ENCODE measurements around the gene ZNF462. TPM values are rescaled to one million over a fixed set of nuclear protein-coding genes. Genes with fewer than 3 reads are reported as not detected.

The ZNF462 gene
- total and polyA plus RNA-seq, 2 of the 13 experiments (the other 11 are each of a cell fraction or from before 2014, with no cell fraction given) = not detected

DNA sequence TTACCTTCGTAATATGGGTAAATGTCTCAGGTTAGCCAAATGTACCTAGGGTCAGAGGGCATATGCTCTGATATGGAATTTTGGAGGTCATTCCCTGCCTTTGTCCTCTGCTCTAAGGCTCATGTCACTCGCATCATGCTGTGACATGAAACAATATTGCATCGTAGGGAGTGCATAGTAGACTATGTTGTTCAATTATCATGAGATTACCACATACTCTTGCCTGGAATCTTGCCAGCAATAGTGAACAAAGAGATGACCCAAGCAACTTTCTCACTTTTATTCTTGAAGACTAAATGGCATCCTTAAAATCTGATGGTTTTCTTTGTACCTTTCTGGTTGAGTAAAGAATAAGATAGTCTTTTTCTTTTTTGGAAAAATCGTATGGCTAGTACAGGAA lies 27.6 kb downstream of the ZNF462 start:
- no TSS peak for BruUV-seq (replicated peaks)
- TF ChIP-seq PHB2 (IDR thresholded peaks at IDR 0.05; ENCODE audit: partially characterized antibody) = no peak
- no peak for TF ChIP-seq FOXP1 (IDR thresholded peaks at IDR 0.05)
- no peak for TF ChIP-seq FOXP1 (CRISPR knock-in tag; IDR thresholded peaks at IDR 0.05)
- TF ChIP-seq TCF7L2 (IDR thresholded peaks at IDR 0.05; ENCODE audit: low read depth, low read length) = no peak
- no peak for TF ChIP-seq ZNF546 (CRISPR knock-in tag; conservative IDR thresholded peaks at IDR 0.05)
- TF ChIP-seq ZNF782 (CRISPR knock-in tag; IDR thresholded peaks at IDR 0.05; ENCODE audit: borderline replicate concordance) = no peak
- no peak for TF ChIP-seq TBL1XR1 (IDR thresholded peaks at IDR 0.05; ENCODE audit: borderline replicate concordance, low read length, partially characterized antibody)
- TF ChIP-seq PBX3 (CRISPR knock-in tag; IDR thresholded peaks at IDR 0.05; ENCODE audit: borderline replicate concordance) = no peak
- no peak for ATAC-seq
- ChIA-PET POLR2A (no interaction called here), CTCF (ENCODE audit: low intra/inter-chr PET ratio, low total read pairs) (no interaction called here)
- Histone ChIP-seq H3K4me3 (replicated peaks in 1 of 3; ENCODE audit: insufficient read depth in 1 of 3, low read depth in 2 of 3, low read length in 3 of 3) (no peak overlapping the region), H3K36me3 (replicated peaks in 1 of 2; ENCODE audit: control insufficient read depth in 1 of 2, insufficient read depth in 2 of 2, low read length in 2 of 2) (no peaks in the 10 kb centered on the region), H3K9ac (ENCODE audit: insufficient read depth, low read depth, low read length) (no peak overlapping the region), H3K27me3 (ENCODE audit: control insufficient read depth in 1 of 2, insufficient read depth in 2 of 2, low read length in 2 of 2) (no peaks in the 10 kb centered on the region), H3K27ac (ENCODE audit: extremely low read length, insufficient read depth, low read length) (no peak overlapping the region), H3K9me3 (ENCODE audit: low read length) (no peaks in the 10 kb centered on the region), H4K20me1 (ENCODE audit: insufficient read depth, low read length) (no peaks in the 10 kb centered on the region), H3K4me2 (ENCODE audit: low read depth, low read length) (no peak overlapping the region), H2AFZ (ENCODE audit: low read length) (no peak overlapping the region), H3K4me1 (ENCODE audit: insufficient read depth, low read length) (no peaks in the 10 kb centered on the region), H3K79me2 (ENCODE audit: insufficient read depth, low read length) (no peaks in the 10 kb centered on the region)
- DNase-seq (ENCODE audit: low spot score) = no peak
- WGBS (ENCODE audit: low lambda C conversion rate) = 43% methylated on average over 4 of the region's 4 CpGs
- in situ Hi-C loops (cut with HindIII; ENCODE audit: extremely low pct_ligation_motif_present, low pct_unique_long_range_greater_than_20kb) = no loop called here
- intact Hi-C loops (cut with micrococcal nuclease; ENCODE audit: unreplicated experiment) = no loop called here
- FAIRE-seq = no peak

- DNase-seq (ENCODE audit: low spot score) (no peak), ATAC-seq (no peak), FAIRE-seq (no peak)
- ChIA-PET CTCF (ENCODE audit: low intra/inter-chr PET ratio, low total read pairs) (no interaction called here), POLR2A (no interaction called here)
- in situ Hi-C loops (cut with HindIII; ENCODE audit: extremely low pct_ligation_motif_present, low pct_unique_long_range_greater_than_20kb) (no loop called here), intact Hi-C loops (cut with micrococcal nuclease; ENCODE audit: unreplicated experiment) (no loop called here)
- Histone ChIP-seq H3K4me1 (ENCODE audit: insufficient read depth, low read length) (no peaks in the 10 kb centered on the region), H3K9me3 (ENCODE audit: low read length) (no peaks in the 10 kb centered on the region), H3K36me3 (replicated peaks in 1 of 2; ENCODE audit: control insufficient read depth in 1 of 2, insufficient read depth in 2 of 2, low read length in 2 of 2) (no peaks in the 10 kb centered on the region), H3K79me2 (ENCODE audit: insufficient read depth, low read length) (no peaks in the 10 kb centered on the region), H4K20me1 (ENCODE audit: insufficient read depth, low read length) (no peaks in the 10 kb centered on the region), H3K4me2 (ENCODE audit: low read depth, low read length) (no peak overlapping the region), H2AFZ (ENCODE audit: low read length) (no peak overlapping the region), H3K9ac (ENCODE audit: insufficient read depth, low read depth, low read length) (no peak overlapping the region), H3K27ac (ENCODE audit: extremely low read length, insufficient read depth, low read length) (no peak overlapping the region), H3K27me3 (ENCODE audit: control insufficient read depth in 1 of 2, insufficient read depth in 2 of 2, low read length in 2 of 2) (no peaks in the 10 kb centered on the region), H3K4me3 (replicated peaks in 1 of 3; ENCODE audit: insufficient read depth in 1 of 3, low read depth in 2 of 3, low read length in 3 of 3) (no peak overlapping the region)
- no TSS peak for BruUV-seq (replicated peaks)
- 22% methylated on average over 5 of the region's 5 CpGs for WGBS (ENCODE audit: low lambda C conversion rate)
- TF ChIP-seq HMGXB3 (CRISPR knock-in tag; IDR thresholded peaks at IDR 0.05; ENCODE audit: borderline replicate concordance) = no peak
- TF ChIP-seq HDAC1 (CRISPR knock-in tag; IDR thresholded peaks at IDR 0.05) = no peak
- TF ChIP-seq MEF2D (CRISPR knock-in tag; IDR thresholded peaks at IDR 0.05) = no peak
- no peak for TF ChIP-seq CENPT (CRISPR knock-in tag; IDR thresholded peaks at IDR 0.05; ENCODE audit: low read depth)
- no peak for TF ChIP-seq REPIN1 (CRISPR knock-in tag; IDR thresholded peaks at IDR 0.05; ENCODE audit: borderline replicate concordance, low read depth)
- TF ChIP-seq ZNF570 (CRISPR knock-in tag; IDR thresholded peaks at IDR 0.05; ENCODE audit: borderline replicate concordance) = no peak
- TF ChIP-seq NR2F2 (IDR thresholded peaks at IDR 0.05; ENCODE audit: borderline replicate concordance, low read depth) = no peak
- no peak for TF ChIP-seq ZIK1 (CRISPR knock-in tag; IDR thresholded peaks at IDR 0.05; ENCODE audit: borderline replicate concordance, low read depth)
These were observed 28.3 kb downstream of the ZNF462 start for GRCh38 chr9:106891286-106891685.
